HepG2 (cell line): ENCODE results near the gene CEBPA. TPM values are rescaled to one million over a fixed set of nuclear protein-coding genes. Genes with fewer than 3 reads are reported as not detected.
A peak's percentile ranks its signal among the peaks of the same experiment; 100 is the strongest.

Experiments
- AGO2 ChIP-seq: fragments of 200-400 bp; formaldehyde crosslinking; optimal IDR thresholded peaks from 2 replicates; pipeline ENCODE3; 2017; ENCODE audit warnings: mild to moderate bottlenecking, low read depth, low read length, moderate library complexity
- CHD2 ChIP-seq: IDR thresholded peaks from 2 replicates; pipeline ENCODE4 v1.6.1; 2011; ENCODE audit warnings: low read depth, low read length, improper control_type of control experiment
- E2F5 ChIP-seq: sonication (generic); formaldehyde crosslinking; conservative IDR thresholded peaks from 2 replicates; pipeline ENCODE4 v1.4.0; 2020; ENCODE audit warnings: missing genetic modification reagents
- EED ChIP-seq: sonication (generic); formaldehyde crosslinking; IDR thresholded peaks from 2 replicates; pipeline ENCODE4 v1.5.0; 2020; ENCODE audit warnings: mild to moderate bottlenecking, missing genetic modification reagents
- ETV6 ChIP-seq: sonication (generic); formaldehyde crosslinking; conservative IDR thresholded peaks from 2 replicates; pipeline ENCODE4 v1.4.0; 2020; ENCODE audit warnings: missing genetic modification reagents
- GTF2F1 ChIP-seq: fragments of 150-350 bp; IDR thresholded peaks from 2 replicates; pipeline ENCODE4 v1.6.1; 2014; ENCODE audit warnings: low read length
- KAT8 ChIP-seq: IDR thresholded peaks from 2 replicates; pipeline ENCODE4 v1.6.1; 2016; ENCODE audit warnings: missing genetic modification reagents, missing compliant biosample characterization
- MLX ChIP-seq: IDR thresholded peaks from 2 replicates; pipeline ENCODE4 v1.6.1; 2016
- MXD4 ChIP-seq: IDR thresholded peaks from 2 replicates; pipeline ENCODE4 v1.6.1; 2016; ENCODE audit warnings: mild to moderate bottlenecking, missing biosample characterization, missing genetic modification reagents
- NR1H2 ChIP-seq: sonication (generic); formaldehyde crosslinking; IDR thresholded peaks from 2 replicates; pipeline ENCODE4 v1.8.1; 2022; ENCODE audit warnings: low read depth, missing genetic modification reagents, borderline replicate concordance
- POGZ ChIP-seq: sonication (generic); formaldehyde crosslinking; IDR thresholded peaks from 2 replicates; pipeline ENCODE4 v1.4.0; 2020; ENCODE audit warnings: mild to moderate bottlenecking, missing genetic modification reagents
- PRMT3 ChIP-seq: sonication (generic); formaldehyde crosslinking; IDR thresholded peaks from 2 replicates; pipeline ENCODE4 v1.8.1; 2022; ENCODE audit warnings: low read depth, mild to moderate bottlenecking, moderate library complexity, missing genetic modification reagents, borderline replicate concordance
- RAD51 ChIP-seq: fragments of 450-650 bp; IDR thresholded peaks from 2 replicates; pipeline ENCODE4 v1.6.1; 2016; ENCODE audit warnings: borderline replicate concordance
- REL ChIP-seq: sonication (generic); formaldehyde crosslinking; conservative IDR thresholded peaks from 2 replicates; pipeline ENCODE4 v1.8.0; 2022; ENCODE audit warnings: mild to moderate bottlenecking, missing genetic modification reagents, moderate library complexity
- RFXANK ChIP-seq: IDR thresholded peaks from 2 replicates; pipeline ENCODE4 v1.6.1; 2016
- SIN3A ChIP-seq: IDR thresholded peaks from 2 replicates; pipeline ENCODE4 v1.6.1; 2011; ENCODE audit warnings: low read depth, mild to moderate bottlenecking, control low read depth, low read length, borderline replicate concordance
- SSRP1 ChIP-seq: IDR thresholded peaks from 2 replicates; pipeline ENCODE4 v1.6.1; 2016; ENCODE audit warnings: control low read depth
- TARDBP ChIP-seq: sonication (generic); formaldehyde crosslinking; IDR thresholded peaks from 2 replicates; pipeline ENCODE4 v1.8.0; 2022; ENCODE audit warnings: mild to moderate bottlenecking, missing genetic modification reagents
- TBL1XR1 ChIP-seq: fragments of 150-350 bp; IDR thresholded peaks from 2 replicates; pipeline ENCODE4 v1.6.1; 2014; ENCODE audit warnings: borderline replicate concordance, low read length; ENCODE audit not compliant: partially characterized antibody
- YEATS2 ChIP-seq: sonication (generic); formaldehyde crosslinking; IDR thresholded peaks from 2 replicates; pipeline ENCODE4 v1.4.0; 2020; ENCODE audit warnings: missing genetic modification reagents, borderline replicate concordance
- YY1 ChIP-seq: IDR thresholded peaks from 2 replicates; pipeline ENCODE4 v1.6.1; 2011; ENCODE audit warnings: low read length, low read depth, moderate library complexity, mild to moderate bottlenecking; ENCODE audit not compliant: insufficient read depth, insufficient replicate concordance
- ZBTB43 ChIP-seq: sonication (generic); formaldehyde crosslinking; conservative IDR thresholded peaks from 2 replicates; pipeline ENCODE4 v1.4.0; 2020; ENCODE audit warnings: missing genetic modification reagents
- ZFAT ChIP-seq: sonication (generic); formaldehyde crosslinking; conservative IDR thresholded peaks from 2 replicates; pipeline ENCODE4 v1.8.1; 2023; ENCODE audit warnings: missing genetic modification reagents, inconsistent platforms
- ZNF121 ChIP-seq: sonication (generic); formaldehyde crosslinking; IDR thresholded peaks from 2 replicates; pipeline ENCODE4 v1.5.0; 2020; ENCODE audit warnings: mild to moderate bottlenecking, missing genetic modification reagents
- ZNF460 ChIP-seq: sonication (generic); formaldehyde crosslinking; IDR thresholded peaks from 2 replicates; pipeline ENCODE4 v1.5.1; 2020; ENCODE audit warnings: missing genetic modification reagents, mild to moderate bottlenecking, borderline replicate concordance
- ZNF614 ChIP-seq: IDR thresholded peaks from 2 replicates; pipeline ENCODE4 v1.6.1; 2018; ENCODE audit warnings: missing biosample characterization, missing genetic modification reagents, inconsistent platforms, borderline replicate concordance
- ZNF792 ChIP-seq: IDR thresholded peaks from 2 replicates; pipeline ENCODE4 v1.6.1; 2016
- ZNF839 ChIP-seq: sonication (generic); formaldehyde crosslinking; IDR thresholded peaks from 2 replicates; pipeline ENCODE4 v1.4.0; 2020; ENCODE audit warnings: missing genetic modification reagents, mild to moderate bottlenecking, borderline replicate concordance
- ZNF878 ChIP-seq: sonication (generic); formaldehyde crosslinking; IDR thresholded peaks from 2 replicates; pipeline ENCODE4 v1.8.1; 2023; ENCODE audit warnings: mild to moderate bottlenecking, missing genetic modification reagents, moderate library complexity
- ZSCAN25 ChIP-seq: sonication (generic); formaldehyde crosslinking; IDR thresholded peaks from 2 replicates; pipeline ENCODE4 v1.8.0; 2022; ENCODE audit warnings: mild to moderate bottlenecking, missing genetic modification reagents
- polyA plus RNA-seq, 8 experiments: library from polyadenylated mRNA; depleted of rRNA in 3 of 8; stranded (reverse) in 7 of 8; unstranded in 1 of 8; fragments of >200 nt; fragmentation: Illumina TruSeq in 4 of 8; extraction: Trizol in 4 of 8; gene quantifications; 2 replicates each; pipeline versions ENCODE4 v1.2.1 to v1.2.3, GENCODE V29; 2011 to 2016; ENCODE audit warnings: low read depth in 4 of 8, missing spikeins in 1 of 8, mixed read lengths in 1 of 8; ENCODE audit not compliant: insufficient read depth in 1 of 8
- total RNA-seq, 5 experiments: library from RNA; depleted of rRNA; stranded (reverse); fragments of >200 nt; fragmentation: Illumina TruSeq; extraction: Trizol; gene quantifications; 2 replicates each; pipeline ENCODE4 v1.2.3, GENCODE V29; 2016; ENCODE audit warnings: low read depth in 1 of 5

Gene CEBPA
- total and polyA plus RNA-seq, 2 of the 13 experiments (the other 11 are each of a cell fraction or from before 2014, with no cell fraction given), result 24.8 to 103 TPM

GRCh38 chr19:33302175-33302973, at the start of gene CEBPA (continued):
- TF ChIP-seq TBL1XR1, result peak; percentile 24
- peak; percentile 51; the same call in 1 of the 2 replicates for TF ChIP-seq ZNF792 (CRISPR knock-in tag)
- TF ChIP-seq YY1, result peak; percentile 89
- no peak for TF ChIP-seq GTF2F1
- TF ChIP-seq ZNF460 (CRISPR knock-in tag), result 0 out of 2 replicates have a peak, but pooled peaks have one; percentile 18
- peak; percentile 43; the same call in 1 of the 2 replicates for TF ChIP-seq ZNF614 (CRISPR knock-in tag)
- peak; percentile 29; the same call in 1 of the 2 replicates for TF ChIP-seq TARDBP (CRISPR knock-in tag)
- TF ChIP-seq ZNF121 (CRISPR knock-in tag), result 0 out of 2 replicates have a peak, but pooled peaks have one; percentile 19
- TF ChIP-seq KAT8, result no peak
- 0 out of 2 replicates have a peak, but pooled peaks have one; percentile 39 for TF ChIP-seq YEATS2 (CRISPR knock-in tag)
- TF ChIP-seq ZBTB43 (CRISPR knock-in tag), result peak; percentile 81
- TF ChIP-seq REL (CRISPR knock-in tag), result peak; percentile 49; the same call in 1 of the 2 replicates
- no peak for TF ChIP-seq SSRP1 (CRISPR knock-in tag)
- no peak for TF ChIP-seq NR1H2 (CRISPR knock-in tag)
- no peak for TF ChIP-seq RAD51
- peak; percentile 37; the same call in 1 of the 2 replicates for TF ChIP-seq MLX
- peak; percentile 87 for TF ChIP-seq AGO2
- TF ChIP-seq ZSCAN25, result peak; percentile 97
- TF ChIP-seq PRMT3 (CRISPR knock-in tag), result peak; percentile 91
- TF ChIP-seq CHD2, result 0 out of 2 replicates have a peak, but pooled peaks have one; percentile 24
- TF ChIP-seq E2F5 (CRISPR knock-in tag), result 0 out of 2 replicates have a peak, but pooled peaks have one; percentile 19
- peak; percentile 53; the same call in 1 of the 2 replicates for TF ChIP-seq RFXANK
- peak; percentile 77 for TF ChIP-seq ETV6
- 0 out of 2 replicates have a peak, but pooled peaks have one; percentile 42 for TF ChIP-seq ZNF839 (CRISPR knock-in tag)
- TF ChIP-seq MXD4 (CRISPR knock-in tag), result peak; percentile 78
- TF ChIP-seq SIN3A, result peak; percentile 61; the same call in 1 of the 2 replicates
- 0 out of 2 replicates have a peak, but pooled peaks have one; percentile 43 for TF ChIP-seq EED
- 0 out of 2 replicates have a peak, but pooled peaks have one; percentile 37 for TF ChIP-seq POGZ (CRISPR knock-in tag)
- peak; percentile 82; the same call in 1 of the 2 replicates for TF ChIP-seq ZNF878 (CRISPR knock-in tag)
- TF ChIP-seq ZFAT, result no peak
